GM19025 (cell line): ENCODE measurements around the gene DTNBP1.

Experiments used
- ATAC-seq: cut with Tn5 transposase; IDR thresholded peaks from one replicate; pipeline ENCODE4 v1.9.1; 2021; ENCODE audit warnings: mild to moderate bottlenecking, low read depth, moderate library complexity; ENCODE audit not compliant: unreplicated experiment

Gene DTNBP1

DNA sequence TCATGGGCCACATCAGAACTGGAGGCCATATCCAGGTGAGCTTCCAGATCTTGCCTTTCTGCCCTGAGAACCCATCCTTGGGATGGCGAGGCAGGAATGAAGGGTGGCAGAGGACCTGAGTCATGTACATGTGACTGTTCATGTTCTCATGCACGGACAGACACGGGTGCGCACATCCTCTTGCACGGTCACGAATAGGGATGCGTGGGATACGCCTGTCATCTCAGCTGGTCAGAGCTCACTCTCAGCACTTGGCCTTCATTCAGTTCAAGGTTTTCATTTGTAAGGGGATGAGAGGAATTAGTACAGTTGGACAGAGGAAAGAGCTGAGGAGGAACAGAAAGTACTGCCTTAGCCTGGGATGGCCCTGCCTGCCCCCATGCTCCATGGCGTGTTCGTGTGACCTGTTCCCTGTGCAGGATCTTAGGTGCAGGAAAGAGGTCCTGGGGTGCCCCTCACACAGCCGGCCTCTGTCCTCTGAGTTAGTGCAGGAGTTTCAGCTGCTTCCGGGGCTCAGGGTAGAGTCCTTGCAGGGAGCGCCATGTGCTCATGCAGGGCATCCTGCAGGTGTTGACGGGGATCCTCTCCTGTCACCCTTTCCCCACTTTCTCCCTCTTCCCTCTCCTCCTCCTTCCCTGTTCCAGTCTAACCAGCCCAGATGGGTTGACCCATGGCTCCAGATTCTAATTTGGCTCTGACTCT, 173.4 kb downstream of the DTNBP1 start:
- ATAC-seq, result no peak

DNA sequence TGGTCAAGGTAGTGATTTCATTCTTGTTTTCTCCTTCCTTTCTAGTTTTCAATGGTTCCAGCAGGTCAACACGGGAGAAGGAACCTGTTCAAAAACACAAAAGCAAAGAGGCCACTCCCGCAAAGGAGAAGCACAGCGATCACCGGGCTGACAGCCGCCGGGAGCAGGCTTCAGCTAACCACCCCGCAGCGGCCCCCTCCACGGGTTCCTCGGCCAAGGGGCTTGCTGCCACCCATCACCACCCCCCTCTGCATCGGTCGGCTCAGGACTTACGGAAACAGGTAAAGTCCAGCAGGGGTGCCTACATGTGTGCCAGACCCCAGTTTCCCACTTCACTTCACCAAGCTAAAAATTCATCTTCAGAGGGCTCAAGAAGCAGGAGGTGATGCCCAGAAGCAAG, 175.6 kb downstream of the DTNBP1 start:
- no peak for ATAC-seq

DNA sequence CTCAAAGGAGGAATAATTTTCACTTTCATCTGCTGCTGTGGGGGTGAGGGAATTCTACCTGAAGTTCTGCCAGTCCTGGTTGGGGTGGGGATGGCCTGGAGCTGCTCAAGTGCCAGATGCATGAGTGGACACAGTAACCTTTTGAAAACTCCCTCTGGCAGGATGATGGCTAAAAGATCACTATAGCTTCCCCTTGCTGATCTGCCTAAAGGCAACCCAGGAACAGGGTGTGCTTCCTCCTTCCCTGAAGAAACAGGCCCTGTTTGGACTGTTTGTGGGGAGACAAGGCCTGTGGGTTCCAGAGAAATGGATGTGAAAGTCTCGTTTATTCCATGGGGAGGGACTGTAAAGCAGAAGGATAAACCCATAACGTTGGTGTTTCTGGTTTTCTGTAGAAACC, 176.9 kb downstream of the DTNBP1 start:
- ATAC-seq, result no peak

DNA sequence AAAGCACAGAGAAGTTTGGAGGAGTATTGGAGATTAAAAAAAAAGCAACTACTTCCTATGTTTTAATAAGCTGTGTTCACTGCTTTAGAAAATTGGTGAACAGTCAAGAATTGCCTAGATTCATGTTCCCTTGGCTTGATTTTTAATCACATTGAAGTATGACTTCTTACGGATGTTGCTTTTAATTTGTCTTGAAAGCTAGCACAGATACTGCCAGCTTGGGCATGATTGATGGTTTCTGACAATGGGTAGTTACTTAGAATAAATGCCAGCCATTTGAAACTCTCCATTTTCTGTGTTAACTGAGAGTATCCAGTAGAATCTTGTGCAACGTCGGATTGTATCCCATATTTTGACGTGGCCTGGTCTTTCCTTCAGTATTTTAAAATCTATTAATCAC, 178.0 kb downstream of the DTNBP1 start:
- ATAC-seq, result no peak

DNA sequence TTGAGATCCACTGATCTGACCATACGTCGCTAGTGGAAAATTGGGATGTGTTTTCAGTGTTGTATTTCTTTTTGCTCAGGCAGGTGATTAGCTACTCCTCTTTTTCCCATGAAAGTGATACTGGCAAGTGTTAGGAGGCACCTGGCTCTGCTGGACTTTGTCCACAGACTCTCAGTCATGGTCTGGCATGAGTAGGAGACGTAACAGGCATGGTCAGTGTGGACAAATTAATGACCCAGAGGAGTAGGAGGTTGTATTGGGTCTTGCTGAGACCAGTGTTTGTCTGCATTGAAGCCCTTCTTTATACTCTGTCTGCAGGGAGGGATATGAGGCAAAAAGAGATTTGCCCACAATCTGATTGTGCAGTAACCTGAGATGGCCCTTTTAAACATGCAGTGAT, 178.7 kb downstream of the DTNBP1 start:
- ATAC-seq, result no peak

DNA sequence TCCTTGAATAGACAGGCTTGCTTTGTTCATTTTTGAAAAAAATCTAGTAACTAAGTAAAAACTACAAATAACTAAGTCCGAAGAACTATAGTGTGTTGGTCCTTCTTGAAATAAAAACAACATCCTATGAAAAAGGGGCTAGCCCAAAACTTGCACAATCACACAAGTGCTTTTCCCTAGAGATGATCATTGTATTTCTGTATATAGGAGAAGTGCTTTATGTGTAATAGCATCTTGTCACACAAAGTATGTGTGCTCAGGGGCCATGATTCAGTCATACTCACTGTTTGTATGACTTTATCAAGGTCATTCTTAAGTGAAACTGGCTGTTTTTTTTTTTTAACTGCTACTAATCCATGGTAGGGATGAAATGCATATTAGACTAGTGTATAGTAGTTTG, 179.8 kb downstream of the DTNBP1 start:
- ATAC-seq, result no peak

DNA sequence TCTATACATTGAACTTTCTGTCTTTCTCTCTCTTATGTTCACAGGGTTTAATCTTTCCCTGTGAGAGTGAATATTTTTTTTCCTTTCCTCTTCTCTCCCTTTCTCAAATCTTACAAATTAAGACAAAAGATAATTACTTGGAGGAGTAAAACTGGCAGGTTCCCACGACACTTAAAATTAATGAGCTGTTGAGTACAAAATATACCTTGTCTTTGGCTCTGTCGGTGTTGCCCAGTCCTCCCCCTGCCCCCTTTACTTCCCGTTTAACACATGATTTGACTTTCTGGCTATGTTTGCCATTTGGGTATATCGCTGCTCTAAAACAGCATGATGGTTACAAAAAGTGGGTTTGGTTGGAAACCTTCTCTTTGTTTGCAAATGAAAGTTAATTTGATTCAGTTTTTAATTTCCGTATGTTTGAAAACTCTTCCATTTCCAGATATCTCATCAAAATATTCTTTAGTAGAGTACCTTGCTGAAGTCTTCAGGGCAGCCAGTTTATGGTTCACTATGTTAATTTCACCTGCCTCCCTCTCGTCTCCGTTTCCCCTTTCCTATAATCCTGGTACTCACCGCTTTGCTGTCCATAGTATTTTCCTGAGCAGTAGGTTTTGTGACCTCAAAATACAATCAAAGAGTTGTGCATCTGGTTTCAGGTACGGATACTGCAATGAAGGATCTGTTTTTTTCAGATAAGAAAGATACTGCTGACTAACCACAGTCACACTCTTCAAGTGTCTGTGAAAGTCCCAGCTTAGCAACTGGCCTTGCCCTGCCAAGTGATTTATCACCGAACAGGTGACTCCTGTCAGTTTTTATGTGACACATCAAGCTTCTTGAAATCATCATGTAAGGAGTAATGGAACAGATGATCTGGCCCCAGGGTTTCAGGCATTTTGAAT, 181.2 kb downstream of the DTNBP1 start:
- no peak for ATAC-seq

DNA sequence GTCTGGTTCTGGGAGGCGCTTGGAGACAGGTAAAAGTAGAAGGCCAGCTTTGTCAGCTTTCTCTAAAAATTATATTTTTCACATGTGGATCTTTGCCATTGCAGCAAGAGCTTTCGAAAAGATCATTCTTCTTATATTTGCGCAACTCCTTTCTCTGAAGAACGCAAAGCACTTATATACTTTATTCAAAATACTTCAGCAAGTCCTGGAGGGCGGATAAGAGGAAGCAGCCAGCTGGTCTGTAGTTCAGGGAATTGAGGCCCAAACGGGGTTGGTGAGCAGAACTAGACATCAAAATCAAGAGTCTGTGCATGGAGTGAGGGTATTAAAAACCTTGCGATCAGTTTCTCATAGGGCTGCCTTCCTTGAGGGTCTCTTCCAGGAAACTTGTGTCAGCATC, 182.3 kb downstream of the DTNBP1 start:
- ATAC-seq, result no peak

DNA sequence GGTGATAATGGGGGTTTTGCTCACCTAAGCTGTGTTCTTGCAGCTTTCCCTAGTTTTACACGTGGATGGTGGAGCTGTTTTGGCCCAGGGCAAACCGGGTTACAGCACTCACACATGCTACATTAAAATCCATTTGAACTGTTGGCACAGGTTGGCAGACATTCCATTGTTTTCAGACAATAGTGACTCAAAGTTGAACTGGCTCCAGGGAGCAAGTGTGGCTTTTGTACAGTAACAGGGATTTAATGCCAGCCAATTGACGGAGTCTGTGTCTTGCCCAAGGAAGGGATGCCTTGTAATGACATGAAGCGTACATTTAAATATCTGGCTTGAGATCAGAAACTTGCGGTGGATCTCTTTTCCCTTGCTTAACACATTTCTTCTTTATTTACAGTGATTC, 183.1 kb downstream of the DTNBP1 start:
- no peak for ATAC-seq

DNA sequence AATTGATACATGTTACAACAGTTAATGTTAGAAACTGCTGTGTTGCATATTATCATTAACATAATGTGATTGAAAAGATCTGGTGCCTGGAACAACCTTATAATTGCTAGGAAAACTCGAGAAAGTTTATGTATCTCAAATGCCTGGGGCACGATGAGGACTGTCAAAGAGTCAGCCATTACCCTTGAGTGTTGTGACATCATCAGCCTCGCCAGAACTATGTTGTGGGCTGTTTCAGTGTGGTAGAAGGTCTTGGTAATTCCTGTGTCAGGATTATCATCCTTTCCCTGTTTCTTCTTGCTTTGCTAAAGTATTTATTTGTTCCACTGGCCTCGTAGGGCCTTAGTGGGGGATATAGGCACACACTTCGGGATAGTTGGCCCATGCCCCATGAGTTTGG, 185.1 kb downstream of the DTNBP1 start:
- ATAC-seq, result no peak

DNA sequence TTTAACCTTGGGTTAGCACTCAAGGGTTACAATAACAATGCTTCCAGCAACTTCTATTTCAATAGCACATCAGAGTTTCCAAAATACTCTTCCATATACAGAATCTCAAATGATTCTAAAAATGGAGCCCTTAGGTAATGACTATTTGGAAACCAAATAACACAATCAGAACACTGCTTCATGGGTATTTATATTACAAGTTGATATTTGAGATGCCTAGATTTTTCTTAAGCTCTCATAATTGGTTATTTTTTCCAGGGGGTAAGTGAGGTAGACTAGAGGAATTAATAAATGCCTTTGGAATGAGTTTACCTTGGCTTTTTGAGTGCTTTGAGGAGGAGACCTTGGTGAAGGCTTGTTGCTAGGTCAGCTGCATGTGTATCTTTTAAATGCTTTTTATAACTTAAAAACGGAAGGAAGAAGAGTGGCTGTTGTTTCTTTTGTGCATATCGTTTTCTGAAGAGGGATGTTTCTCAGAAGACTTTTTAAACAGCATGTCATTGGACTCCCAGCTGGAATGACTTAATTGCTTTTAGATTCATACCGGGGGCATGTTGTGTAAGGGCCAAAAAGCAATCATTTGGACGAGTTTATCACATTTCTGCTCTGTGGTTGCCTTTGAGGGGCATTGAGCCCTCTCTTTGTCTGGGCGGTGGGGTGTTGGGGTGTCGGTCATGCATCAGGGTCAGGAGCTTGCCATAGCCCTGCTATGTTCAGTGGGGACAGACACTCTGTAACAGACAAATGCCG, 186.0 kb downstream of the DTNBP1 start:
- no peak for ATAC-seq

DNA sequence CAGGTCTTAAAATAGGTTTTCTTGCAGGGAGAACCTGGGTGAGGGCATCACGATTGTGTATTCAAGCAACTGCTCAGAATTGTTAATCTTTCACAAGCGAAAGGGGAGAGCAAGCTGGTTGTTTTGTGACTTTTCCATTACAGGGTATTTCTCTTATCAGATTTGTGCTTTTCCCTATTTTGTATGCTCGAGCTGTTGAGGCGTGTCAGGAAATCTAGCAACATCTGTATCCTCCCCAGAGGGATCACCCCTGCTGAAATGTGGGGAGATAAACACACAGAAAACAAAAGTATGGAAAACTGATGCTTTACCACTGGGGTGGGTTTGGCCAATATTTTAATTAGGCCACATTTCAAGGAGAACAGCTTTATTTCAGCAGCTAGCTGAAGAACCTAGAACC, 187.0 kb downstream of the DTNBP1 start:
- ATAC-seq, result no peak

DNA sequence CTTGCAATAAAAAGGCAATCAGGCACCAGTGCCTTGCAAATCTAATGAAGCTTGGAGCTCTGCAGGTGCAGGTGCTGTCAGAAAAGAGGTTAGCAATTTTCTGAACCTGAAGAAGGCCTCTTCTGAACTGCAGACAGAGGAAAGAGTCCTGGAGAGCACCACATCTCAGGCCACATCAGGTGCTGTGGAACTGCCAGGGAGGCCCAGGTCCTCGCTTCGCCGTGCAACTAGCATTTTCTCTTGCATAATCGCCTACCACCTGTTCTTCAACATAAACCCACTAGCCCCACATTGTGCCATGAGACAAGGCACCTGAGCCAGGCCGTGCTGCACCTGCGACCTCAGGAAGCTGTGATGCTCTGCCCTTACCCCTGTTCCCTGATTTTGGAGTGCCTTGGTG, 187.6 kb downstream of the DTNBP1 start:
- no peak for ATAC-seq

DNA sequence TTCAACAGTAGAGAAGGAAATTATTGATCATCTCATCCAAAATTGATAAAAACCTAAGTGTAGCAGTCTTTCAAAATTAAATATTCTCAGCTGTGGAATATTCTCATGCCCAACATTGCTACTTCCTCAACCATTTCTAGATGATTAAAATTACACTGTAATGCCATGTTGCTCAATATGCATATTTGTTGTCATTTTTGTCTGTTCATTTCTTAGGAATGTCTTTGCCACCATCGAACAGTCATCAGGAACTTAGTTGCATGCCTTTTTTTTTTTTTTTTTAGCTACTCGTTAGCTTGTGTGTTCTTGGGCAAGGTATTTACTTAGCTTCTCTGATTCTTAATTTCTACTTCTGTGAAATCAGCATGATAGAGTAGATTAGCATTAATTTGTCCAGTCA, 188.6 kb downstream of the DTNBP1 start:
- ATAC-seq, result no peak

DNA sequence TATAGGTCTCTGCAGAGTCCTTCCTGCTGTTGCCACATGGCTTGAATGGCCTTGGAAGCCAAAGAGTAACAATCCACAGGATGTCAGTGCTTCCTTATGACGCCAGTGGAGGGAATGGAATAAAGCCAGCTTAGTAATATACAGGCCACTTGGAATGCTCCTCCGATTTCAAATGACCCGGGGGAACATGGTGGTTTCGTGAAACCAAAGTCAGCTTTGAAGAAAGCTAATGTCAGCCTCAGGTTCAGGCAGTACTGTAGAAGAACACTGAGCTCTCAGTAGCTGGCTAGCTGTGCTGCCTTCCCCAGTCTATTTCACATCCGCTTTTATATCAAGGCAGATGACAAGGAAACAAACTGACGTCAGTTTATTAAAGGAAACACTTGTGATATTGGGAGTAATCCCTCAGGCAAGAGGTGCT, 189.1 kb downstream of the DTNBP1 start:
- ATAC-seq, result no peak

DNA sequence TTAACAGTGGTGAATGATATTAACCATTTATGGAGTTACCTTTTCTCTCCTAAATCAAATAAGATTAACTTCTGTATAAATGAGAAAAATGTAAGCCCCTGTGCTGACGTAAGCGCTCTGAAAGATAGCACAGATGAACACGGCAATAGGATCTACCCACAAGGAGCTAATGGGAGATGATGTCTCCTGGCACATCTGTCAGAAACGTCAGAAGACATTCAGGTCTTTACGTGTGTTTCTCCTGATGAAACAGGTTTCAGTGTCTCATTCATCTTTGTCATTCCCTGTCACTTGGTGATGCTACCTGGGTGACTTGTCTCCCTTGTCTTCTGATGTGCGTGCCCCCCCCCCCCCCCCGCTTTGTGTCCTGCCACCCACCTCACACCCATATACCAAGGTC, 189.7 kb downstream of the DTNBP1 start:
- ATAC-seq, result no peak
